ENCODE data around the gene MAGI1. TPM values are rescaled to one million over a fixed set of nuclear protein-coding genes. Genes with fewer than 3 reads are reported as not detected.

Gene MAGI1
- total and polyA plus RNA-seq, 4 donors: 5.0 to 69.2 (median 28.5) TPM

DNA sequence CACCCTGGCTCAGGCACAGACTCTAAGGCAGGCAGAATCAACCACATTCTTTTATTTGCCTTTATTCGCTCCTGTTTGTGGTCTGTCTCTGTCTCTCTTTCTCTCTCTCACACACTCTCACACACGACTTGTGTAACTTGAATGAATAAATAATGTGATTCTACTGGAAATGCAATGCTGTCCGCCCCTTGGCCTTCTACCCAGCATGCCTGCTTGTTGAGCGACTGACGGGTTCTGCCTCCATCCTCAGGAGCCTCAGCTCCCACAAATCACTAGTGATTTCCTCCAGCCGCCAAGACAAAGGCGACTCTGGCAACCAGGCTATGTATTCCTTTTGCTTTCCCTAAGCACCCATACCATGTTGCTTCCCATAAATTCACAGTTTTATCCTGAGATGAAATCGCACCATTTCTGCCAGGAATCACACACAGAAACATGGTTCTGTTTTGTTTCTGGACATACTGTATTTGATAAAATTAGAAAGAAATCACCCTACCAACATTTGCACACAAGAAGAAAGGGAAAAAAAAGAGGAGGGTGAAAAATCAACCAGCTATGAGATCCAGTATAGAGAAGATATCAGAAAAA lies 460.8 kb downstream of the MAGI1 start:
- Histone ChIP-seq H3K27ac (ENCODE audit: low read depth in 1 of 2, low read length in 2 of 2) (peak overlapping the region; percentile 33 to 73), H3K36me3 (ENCODE audit: control insufficient read depth in 1 of 2, insufficient read depth in 2 of 2, low read length in 1 of 2) (no peaks in the 10 kb centered on the region), H3K9me3 (ENCODE audit: control insufficient read depth, low read length) (no peaks in the 10 kb centered on the region), H3K27me3 (ENCODE audit: control insufficient read depth in 1 of 2, insufficient read depth in 2 of 2, low read length in 1 of 2) (no peaks in the 10 kb centered on the region), H3K4me3 (ENCODE audit: low read length in 2 of 2) (no peak overlapping the region), H3K4me1 (ENCODE audit: control insufficient read depth in 1 of 2, insufficient read depth in 2 of 2, low read length in 2 of 2) (no peaks in the 10 kb centered on the region)
- intact Hi-C loops (cut with DNase I): no loop called here
- no peak for DNase-seq
- no peak for ATAC-seq (ENCODE audit: low FRiP score)
- 10 to 14% methylated on average over 8 of the region's 8 CpGs for WGBS, 2 donors

DNA sequence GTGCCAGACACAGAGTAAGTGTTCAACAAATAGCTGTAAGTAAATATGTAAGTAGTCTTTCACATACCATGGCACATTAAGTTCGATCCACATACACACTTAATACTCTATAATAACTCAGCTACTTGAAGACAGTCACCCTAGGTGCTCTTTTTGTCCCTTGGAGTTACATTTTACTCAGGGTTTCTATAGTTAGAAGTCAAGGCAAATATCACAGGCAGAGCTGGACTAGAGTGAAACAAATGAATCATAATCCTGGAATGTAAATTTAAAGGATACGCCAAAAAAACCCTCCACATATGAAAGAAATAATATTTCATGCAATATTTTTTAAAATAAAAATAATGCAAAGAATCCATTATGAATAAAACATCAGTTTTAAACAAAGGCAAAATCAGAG lies 461.8 kb downstream of the MAGI1 start:
- intact Hi-C loops (cut with DNase I): no loop called here

DNA sequence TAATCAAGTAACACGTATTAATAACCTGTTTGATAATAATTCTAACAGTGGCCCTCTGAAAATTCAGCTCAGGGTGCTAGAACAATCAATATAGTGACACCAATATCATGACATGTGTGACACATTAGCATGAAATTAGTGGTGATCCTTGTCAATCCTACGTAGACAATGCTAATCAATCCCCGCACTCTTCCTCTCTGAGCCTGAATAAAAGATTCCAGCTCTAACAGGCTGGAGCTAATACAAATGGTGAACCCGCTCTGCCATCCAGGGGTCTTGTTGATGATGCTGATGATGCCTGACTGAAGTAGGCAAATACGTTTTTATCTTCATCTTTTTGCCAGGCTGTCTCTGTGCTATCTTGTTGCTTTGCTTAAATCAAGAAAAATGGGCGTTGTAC lies 462.5 kb downstream of the MAGI1 start:
- DNase-seq (no peak), ATAC-seq (ENCODE audit: low FRiP score) (no peak)
- Histone ChIP-seq H3K36me3 (ENCODE audit: control insufficient read depth in 1 of 2, insufficient read depth in 2 of 2, low read length in 1 of 2) (no peaks in the 10 kb centered on the region), H3K4me1 (ENCODE audit: control insufficient read depth in 1 of 2, insufficient read depth in 2 of 2, low read length in 2 of 2) (no peaks in the 10 kb centered on the region), H3K4me3 (ENCODE audit: low read length in 2 of 2) (no peak overlapping the region), H3K27me3 (ENCODE audit: control insufficient read depth in 1 of 2, insufficient read depth in 2 of 2, low read length in 1 of 2) (no peaks in the 10 kb centered on the region), H3K27ac (ENCODE audit: low read depth in 1 of 2, low read length in 2 of 2) (peak overlapping the region in 1 of 2 donors; percentile 54), H3K9me3 (ENCODE audit: control insufficient read depth, low read length) (no peaks in the 10 kb centered on the region)
- intact Hi-C loops (cut with DNase I): no loop called here
- 85 to 87% methylated on average over 6 of the region's 6 CpGs for WGBS, 2 donors

More for the DNA sequence above, 461.8 kb downstream of the MAGI1 start:
- no peak overlapping the region for H3K27ac ChIP-seq (ENCODE audit: low read depth in 1 of 2, low read length in 2 of 2)
- H3K4me1 ChIP-seq (ENCODE audit: control insufficient read depth in 1 of 2, insufficient read depth in 2 of 2, low read length in 2 of 2): no peaks in the 10 kb centered on the region
- H3K27me3 ChIP-seq (ENCODE audit: control insufficient read depth in 1 of 2, insufficient read depth in 2 of 2, low read length in 1 of 2): no peaks in the 10 kb centered on the region
- WGBS, 2 donors: 7 to 8% methylated on average over 2 of the region's 2 CpGs
- ATAC-seq (ENCODE audit: low FRiP score): no peak
- no peak for DNase-seq
- no peaks in the 10 kb centered on the region for H3K9me3 ChIP-seq (ENCODE audit: control insufficient read depth, low read length)
- no peak overlapping the region for H3K4me3 ChIP-seq (ENCODE audit: low read length in 2 of 2)
- H3K36me3 ChIP-seq (ENCODE audit: control insufficient read depth in 1 of 2, insufficient read depth in 2 of 2, low read length in 1 of 2): no peaks in the 10 kb centered on the region

DNA sequence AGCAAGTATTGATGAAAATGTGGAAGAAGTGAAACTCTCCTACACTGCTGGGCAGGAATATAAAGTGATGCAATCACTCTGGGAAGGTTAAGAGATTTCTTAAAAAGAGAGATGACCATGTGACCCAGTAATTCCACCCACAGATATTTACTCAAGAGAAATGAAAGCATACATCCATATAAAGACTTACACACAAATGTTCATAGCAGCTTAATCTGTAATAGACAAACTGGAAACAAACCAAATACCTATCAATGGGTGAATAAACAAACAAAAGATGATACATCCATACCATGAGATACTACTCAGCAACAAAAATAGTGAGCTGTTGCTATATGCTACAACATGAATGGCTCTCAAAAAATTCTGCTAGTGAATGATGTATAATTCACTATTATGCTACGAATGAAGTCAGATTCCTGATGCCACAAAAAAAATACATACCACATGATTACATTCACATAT lies 463.3 kb downstream of the MAGI1 start:
- no peaks in the 10 kb centered on the region for H3K9me3 ChIP-seq (ENCODE audit: control insufficient read depth, low read length)
- no peaks in the 10 kb centered on the region for H3K36me3 ChIP-seq (ENCODE audit: control insufficient read depth in 1 of 2, insufficient read depth in 2 of 2, low read length in 1 of 2)
- 57 to 63% methylated on average over 1 of the region's 1 CpG for WGBS, 2 donors
- DNase-seq: no peak
- no peaks in the 10 kb centered on the region for H3K27me3 ChIP-seq (ENCODE audit: control insufficient read depth in 1 of 2, insufficient read depth in 2 of 2, low read length in 1 of 2)
- no peaks in the 10 kb centered on the region for H3K4me1 ChIP-seq (ENCODE audit: control insufficient read depth in 1 of 2, insufficient read depth in 2 of 2, low read length in 2 of 2)
- ATAC-seq (ENCODE audit: low FRiP score): no peak
- no peak overlapping the region for H3K27ac ChIP-seq (ENCODE audit: low read depth in 1 of 2, low read length in 2 of 2)
- intact Hi-C loops (cut with DNase I): no loop called here
- no peak overlapping the region for H3K4me3 ChIP-seq (ENCODE audit: low read length in 2 of 2)

DNA sequence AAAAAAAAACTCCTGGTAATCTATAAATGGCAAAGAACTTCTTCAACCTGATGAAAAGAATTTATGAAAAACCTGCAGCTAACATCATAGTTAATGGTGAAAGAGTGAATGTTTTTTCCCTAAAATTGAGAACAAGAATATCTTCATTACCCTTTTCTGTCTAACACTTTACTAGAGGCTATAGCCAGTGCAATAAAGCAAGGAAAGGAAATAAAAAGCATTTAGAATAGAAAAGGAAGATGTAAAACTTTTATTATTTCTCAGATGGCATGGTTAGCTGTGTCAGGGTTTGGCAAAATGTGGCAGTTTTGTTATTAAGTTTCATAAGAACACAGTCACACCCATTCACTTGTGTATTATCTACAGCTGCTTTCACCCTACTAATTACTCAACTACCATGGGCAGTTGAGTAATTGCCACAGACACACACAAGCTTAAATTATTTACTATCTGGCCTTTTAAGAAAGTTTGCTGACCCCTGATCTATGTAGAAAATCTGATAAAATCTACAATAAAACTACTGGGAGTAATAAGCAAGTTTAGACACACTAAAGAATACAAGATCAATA lies 465.1 kb downstream of the MAGI1 start:
- DNase-seq (no peak), ATAC-seq (ENCODE audit: low FRiP score) (no peak)
- no peak overlapping the region for H3K4me3 ChIP-seq (ENCODE audit: low read length in 2 of 2)
- intact Hi-C loops (cut with DNase I): no loop called here
- H3K27ac ChIP-seq (ENCODE audit: low read depth in 1 of 2, low read length in 2 of 2): no peak overlapping the region
- no peaks in the 10 kb centered on the region for H3K4me1 ChIP-seq (ENCODE audit: control insufficient read depth in 1 of 2, insufficient read depth in 2 of 2, low read length in 2 of 2)
- H3K36me3 ChIP-seq (ENCODE audit: control insufficient read depth in 1 of 2, insufficient read depth in 2 of 2, low read length in 1 of 2): no peaks in the 10 kb centered on the region
- H3K27me3 ChIP-seq (ENCODE audit: control insufficient read depth in 1 of 2, insufficient read depth in 2 of 2, low read length in 1 of 2): no peaks in the 10 kb centered on the region
- H3K9me3 ChIP-seq (ENCODE audit: control insufficient read depth, low read length): no peaks in the 10 kb centered on the region

DNA sequence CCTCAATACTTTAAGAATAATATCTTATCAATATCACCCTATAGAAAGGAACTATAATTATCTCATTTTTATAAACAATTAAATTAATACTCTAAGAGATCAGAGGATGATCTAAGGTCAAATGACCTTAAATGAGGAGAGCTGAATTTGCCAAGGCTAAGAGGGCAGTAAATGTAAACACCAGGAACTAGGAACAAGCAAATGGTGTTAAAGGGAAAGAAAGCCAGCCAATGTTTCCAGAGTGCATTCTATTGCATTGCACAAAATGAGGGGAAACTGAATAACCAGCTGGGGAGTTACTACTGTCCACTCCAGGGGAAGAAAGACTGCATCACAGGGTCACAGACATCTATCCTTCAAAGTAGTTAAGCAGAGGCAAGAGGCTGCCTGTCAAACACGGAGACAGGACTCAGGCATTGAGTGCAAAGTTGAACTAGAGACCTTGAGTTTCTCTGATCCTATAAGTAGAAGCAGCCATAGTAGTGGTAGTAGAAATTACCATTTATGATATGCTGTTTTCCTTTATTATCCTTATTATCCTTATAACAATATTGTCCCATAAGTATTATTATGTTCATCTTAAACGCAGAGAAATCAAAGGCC lies 466.4 kb downstream of the MAGI1 start:
- Histone ChIP-seq H3K27me3 (ENCODE audit: control insufficient read depth in 1 of 2, insufficient read depth in 2 of 2, low read length in 1 of 2) (no peaks in the 10 kb centered on the region), H3K4me3 (ENCODE audit: low read length in 2 of 2) (no peak overlapping the region), H3K4me1 (ENCODE audit: control insufficient read depth in 1 of 2, insufficient read depth in 2 of 2, low read length in 2 of 2) (peaks cover 0 to 4% of the 10 kb centered on the region in 2 donors), H3K36me3 (ENCODE audit: control insufficient read depth in 1 of 2, insufficient read depth in 2 of 2, low read length in 1 of 2) (no peaks in the 10 kb centered on the region), H3K27ac (ENCODE audit: low read depth in 1 of 2, low read length in 2 of 2) (no peak overlapping the region), H3K9me3 (ENCODE audit: control insufficient read depth, low read length) (no peaks in the 10 kb centered on the region)
- no peak for DNase-seq
- intact Hi-C loops (cut with DNase I): no loop called here
- WGBS, 2 donors: 88 to 89% methylated on average over 2 of the region's 2 CpGs
- no peak for ATAC-seq (ENCODE audit: low FRiP score)

DNA sequence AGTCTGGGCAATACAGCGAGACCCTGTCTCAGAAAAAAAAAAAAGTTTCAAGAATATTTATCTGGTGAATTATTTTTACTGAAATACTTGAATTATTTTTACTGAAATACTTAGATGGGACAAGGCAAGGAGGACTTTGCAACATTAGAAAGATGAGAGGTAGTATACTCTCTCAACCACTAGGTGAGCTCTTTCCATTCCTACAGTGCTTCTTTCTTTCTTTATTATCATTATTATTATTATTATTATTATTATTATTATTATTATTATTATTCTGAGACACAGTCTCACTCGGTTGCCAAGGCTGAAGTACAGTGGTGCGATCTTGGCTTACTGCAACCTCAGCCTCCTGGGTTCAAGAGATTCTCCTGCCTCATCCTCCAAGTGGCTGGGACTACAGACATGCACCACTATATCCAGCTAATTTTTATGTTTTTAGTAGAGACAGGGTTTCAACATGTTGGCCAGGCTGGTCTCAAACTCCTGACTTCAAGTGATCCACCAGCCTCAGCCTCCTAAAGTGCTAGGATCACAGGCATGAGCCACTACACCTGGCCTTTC lies 468.8 kb downstream of the MAGI1 start:
- Histone ChIP-seq H3K9me3 (ENCODE audit: control insufficient read depth, low read length) (no peaks in the 10 kb centered on the region), H3K36me3 (ENCODE audit: control insufficient read depth in 1 of 2, insufficient read depth in 2 of 2, low read length in 1 of 2) (no peaks in the 10 kb centered on the region), H3K27ac (ENCODE audit: low read depth in 1 of 2, low read length in 2 of 2) (no peak overlapping the region), H3K4me3 (ENCODE audit: low read length in 2 of 2) (no peak overlapping the region), H3K4me1 (ENCODE audit: control insufficient read depth in 1 of 2, insufficient read depth in 2 of 2, low read length in 2 of 2) (peaks cover 0 to 4% of the 10 kb centered on the region in 2 donors), H3K27me3 (ENCODE audit: control insufficient read depth in 1 of 2, insufficient read depth in 2 of 2, low read length in 1 of 2) (no peaks in the 10 kb centered on the region)
- intact Hi-C loops (cut with DNase I): no loop called here
- DNase-seq (no peak), ATAC-seq (ENCODE audit: low FRiP score) (no peak)
- WGBS, 2 donors: 97 to 98% methylated on average over 3 of the region's 3 CpGs

DNA sequence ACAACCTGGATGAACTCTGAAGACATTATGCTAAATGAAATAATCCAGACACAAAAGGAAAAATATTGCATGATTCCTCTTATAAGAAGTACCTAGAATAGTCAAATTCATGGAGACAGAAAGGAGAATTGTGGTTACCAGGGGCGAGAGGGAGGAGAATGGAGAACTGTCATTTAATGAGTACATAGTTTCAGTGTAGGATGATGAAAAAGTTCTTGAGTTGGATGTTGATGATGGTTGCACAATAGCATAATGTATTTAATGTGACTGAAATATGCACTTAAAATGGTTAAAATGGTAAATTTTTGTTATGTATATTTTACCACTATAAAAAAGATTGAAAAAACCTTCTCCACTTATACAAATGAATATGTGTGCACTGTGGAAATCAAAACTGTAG lies 469.6 kb downstream of the MAGI1 start:
- WGBS, 2 donors: 75 to 85% methylated on average over 1 of the region's 1 CpG
- peaks cover 1 to 4% of the 10 kb centered on the region in 2 donors for H3K4me1 ChIP-seq (ENCODE audit: control insufficient read depth in 1 of 2, insufficient read depth in 2 of 2, low read length in 2 of 2)
- no peaks in the 10 kb centered on the region for H3K27me3 ChIP-seq (ENCODE audit: control insufficient read depth in 1 of 2, insufficient read depth in 2 of 2, low read length in 1 of 2)
- no peaks in the 10 kb centered on the region for H3K36me3 ChIP-seq (ENCODE audit: control insufficient read depth in 1 of 2, insufficient read depth in 2 of 2, low read length in 1 of 2)
- no peak overlapping the region for H3K4me3 ChIP-seq (ENCODE audit: low read length in 2 of 2)
- no peak for ATAC-seq (ENCODE audit: low FRiP score)
- intact Hi-C loops (cut with DNase I): no loop called here
- H3K9me3 ChIP-seq (ENCODE audit: control insufficient read depth, low read length): no peaks in the 10 kb centered on the region
- DNase-seq: no peak
- no peak overlapping the region for H3K27ac ChIP-seq (ENCODE audit: low read depth in 1 of 2, low read length in 2 of 2)

DNA sequence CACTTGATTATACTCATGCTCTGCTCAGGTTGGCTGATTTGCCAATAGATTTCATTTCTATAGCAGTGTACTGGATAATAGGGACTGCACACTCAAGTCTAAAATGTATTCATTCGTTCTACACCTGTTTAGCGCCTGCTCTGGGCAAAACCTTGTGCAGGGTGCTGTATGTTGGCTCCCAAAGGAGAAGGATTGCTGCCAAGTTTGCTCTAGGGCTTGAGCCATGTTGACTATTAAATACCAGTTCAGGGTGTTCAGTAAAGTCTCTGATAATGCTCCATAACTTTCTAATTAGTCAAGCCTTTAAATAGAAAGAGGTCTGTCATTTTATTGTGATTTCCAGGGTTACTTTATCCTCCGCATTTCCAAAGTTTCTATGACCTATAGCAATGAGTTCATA lies 470.2 kb downstream of the MAGI1 start:
- no peaks in the 10 kb centered on the region for H3K27me3 ChIP-seq (ENCODE audit: control insufficient read depth in 1 of 2, insufficient read depth in 2 of 2, low read length in 1 of 2)
- intact Hi-C loops (cut with DNase I): no loop called here
- H3K9me3 ChIP-seq (ENCODE audit: control insufficient read depth, low read length): no peaks in the 10 kb centered on the region
- peaks cover 1 to 4% of the 10 kb centered on the region in 2 donors for H3K4me1 ChIP-seq (ENCODE audit: control insufficient read depth in 1 of 2, insufficient read depth in 2 of 2, low read length in 2 of 2)
- no peak for ATAC-seq (ENCODE audit: low FRiP score)
- peak overlapping the region in 1 of 2 donors; percentile 36 for H3K27ac ChIP-seq (ENCODE audit: low read depth in 1 of 2, low read length in 2 of 2)
- 2 to 16% methylated on average over 3 of the region's 3 CpGs for WGBS, 2 donors
- peak overlapping the region in 1 of 2 donors; percentile 48 for H3K4me3 ChIP-seq (ENCODE audit: low read length in 2 of 2)
- H3K36me3 ChIP-seq (ENCODE audit: control insufficient read depth in 1 of 2, insufficient read depth in 2 of 2, low read length in 1 of 2): no peaks in the 10 kb centered on the region
- DNase-seq: no peak
